Osteocyte (in vitro differentiated cells): Measurements from ENCODE around the gene NHSL2. TPM values are rescaled to one million over a fixed set of nuclear protein-coding genes. Genes with fewer than 3 reads are reported as not detected.

Experiments
- DNase-seq: peaks from one replicate; pipeline ENCODE4 v3.0.0; 2021; ENCODE audit warnings: mixed read lengths; ENCODE audit not compliant: unreplicated experiment; ENCODE audit errors: extremely low spot score
- H3K27ac Mint-ChIP-seq: one replicate; pipeline ENCODE4 v1.8.0; 2021; ENCODE audit warnings: mild to moderate bottlenecking, mixed read lengths; ENCODE audit not compliant: unreplicated experiment
- H3K27me3 Mint-ChIP-seq: one replicate; pipeline ENCODE4 v1.8.0; 2021; ENCODE audit warnings: mixed read lengths; ENCODE audit not compliant: unreplicated experiment
- H3K36me3 Mint-ChIP-seq: one replicate; pipeline ENCODE4 v1.8.0; 2021; ENCODE audit warnings: mixed read lengths; ENCODE audit not compliant: unreplicated experiment
- H3K4me1 Mint-ChIP-seq: one replicate; pipeline ENCODE4 v1.8.0; 2021; ENCODE audit warnings: mixed read lengths; ENCODE audit not compliant: unreplicated experiment
- H3K4me3 Mint-ChIP-seq: one replicate; pipeline ENCODE4 v1.8.0; 2021; ENCODE audit warnings: mild to moderate bottlenecking, moderate library complexity, mixed read lengths; ENCODE audit not compliant: unreplicated experiment
- H3K9me3 Mint-ChIP-seq: one replicate; pipeline ENCODE4 v1.8.0; 2021; ENCODE audit warnings: mixed read lengths; ENCODE audit not compliant: unreplicated experiment
- total RNA-seq: library from RNA; stranded (reverse); gene quantifications from 2 replicates; pipeline ENCODE4 v1.2.1, GENCODE V29; 2021
- TF ChIP-seq, protein P1 (sequence below): fragments of 200-600 bp; sonication (generic); IDR thresholded peaks from 2 replicates; pipeline ENCODE4 v1.5.0; 2021; ENCODE audit warnings: antibody characterized with exemption, mild to moderate bottlenecking, moderate library complexity

Gene NHSL2
- total RNA-seq, 1 donor from 2014 or later: 7.3 TPM

DNA sequence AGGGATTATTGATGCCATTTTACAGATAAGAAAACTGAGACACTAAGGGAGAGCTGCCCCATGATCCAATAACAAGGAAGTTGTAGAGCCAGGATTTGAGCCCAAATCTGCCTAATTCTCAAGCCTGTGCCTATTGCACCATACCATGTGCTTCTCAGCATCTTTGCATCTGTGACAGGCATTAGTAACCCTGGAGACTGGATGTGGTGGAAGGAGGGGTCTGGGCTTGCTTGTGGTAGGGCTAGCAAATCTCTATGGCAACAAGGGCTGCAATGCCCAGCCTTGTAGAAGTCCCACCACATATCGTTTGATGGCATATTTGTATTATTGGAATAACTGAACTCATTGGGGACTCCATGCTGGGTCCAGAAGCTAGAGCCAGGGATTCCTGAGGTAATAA is 163.0 kb downstream of the NHSL2 start:
- H3K4me3 Mint-ChIP-seq: no peak overlapping the region
- H3K27ac Mint-ChIP-seq: no peak overlapping the region
- peaks cover 2% of the 10 kb centered on the region for H3K4me1 Mint-ChIP-seq
- H3K27me3 Mint-ChIP-seq: no peaks in the 10 kb centered on the region
- TF ChIP-seq, protein P1, sequence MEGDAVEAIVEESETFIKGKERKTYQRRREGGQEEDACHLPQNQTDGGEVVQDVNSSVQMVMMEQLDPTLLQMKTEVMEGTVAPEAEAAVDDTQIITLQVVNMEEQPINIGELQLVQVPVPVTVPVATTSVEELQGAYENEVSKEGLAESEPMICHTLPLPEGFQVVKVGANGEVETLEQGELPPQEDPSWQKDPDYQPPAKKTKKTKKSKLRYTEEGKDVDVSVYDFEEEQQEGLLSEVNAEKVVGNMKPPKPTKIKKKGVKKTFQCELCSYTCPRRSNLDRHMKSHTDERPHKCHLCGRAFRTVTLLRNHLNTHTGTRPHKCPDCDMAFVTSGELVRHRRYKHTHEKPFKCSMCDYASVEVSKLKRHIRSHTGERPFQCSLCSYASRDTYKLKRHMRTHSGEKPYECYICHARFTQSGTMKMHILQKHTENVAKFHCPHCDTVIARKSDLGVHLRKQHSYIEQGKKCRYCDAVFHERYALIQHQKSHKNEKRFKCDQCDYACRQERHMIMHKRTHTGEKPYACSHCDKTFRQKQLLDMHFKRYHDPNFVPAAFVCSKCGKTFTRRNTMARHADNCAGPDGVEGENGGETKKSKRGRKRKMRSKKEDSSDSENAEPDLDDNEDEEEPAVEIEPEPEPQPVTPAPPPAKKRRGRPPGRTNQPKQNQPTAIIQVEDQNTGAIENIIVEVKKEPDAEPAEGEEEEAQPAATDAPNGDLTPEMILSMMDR: no peak
- DNase-seq: no peak
- no peaks in the 10 kb centered on the region for H3K36me3 Mint-ChIP-seq
- no peaks in the 10 kb centered on the region for H3K9me3 Mint-ChIP-seq

DNA sequence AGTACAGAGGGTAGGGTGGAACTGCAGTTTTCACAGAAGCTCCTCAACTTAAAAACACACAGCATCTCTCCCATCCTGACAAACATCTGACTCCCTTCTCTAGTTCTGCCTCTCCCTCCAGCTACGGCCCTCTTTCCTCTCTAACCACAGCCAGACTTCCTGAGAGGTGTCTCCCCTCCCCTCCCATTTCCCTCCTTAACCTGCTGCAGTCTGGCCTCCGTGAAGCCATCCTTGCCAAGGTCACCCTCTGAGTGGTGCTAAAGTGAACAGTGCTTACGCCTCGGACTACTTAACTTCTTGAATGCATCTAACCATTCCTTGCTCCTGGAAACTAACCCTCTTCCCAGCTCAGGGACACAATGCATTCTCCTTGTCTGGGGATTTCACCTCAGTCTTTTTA is 167.8 kb downstream of the NHSL2 start:
- H3K27ac Mint-ChIP-seq: no peak overlapping the region
- H3K4me3 Mint-ChIP-seq: no peak overlapping the region
- no peaks in the 10 kb centered on the region for H3K27me3 Mint-ChIP-seq
- H3K36me3 Mint-ChIP-seq: no peaks in the 10 kb centered on the region
- no peak for DNase-seq
- TF ChIP-seq, protein P1: no peak
- no peaks in the 10 kb centered on the region for H3K9me3 Mint-ChIP-seq
- H3K4me1 Mint-ChIP-seq: no peaks in the 10 kb centered on the region

DNA sequence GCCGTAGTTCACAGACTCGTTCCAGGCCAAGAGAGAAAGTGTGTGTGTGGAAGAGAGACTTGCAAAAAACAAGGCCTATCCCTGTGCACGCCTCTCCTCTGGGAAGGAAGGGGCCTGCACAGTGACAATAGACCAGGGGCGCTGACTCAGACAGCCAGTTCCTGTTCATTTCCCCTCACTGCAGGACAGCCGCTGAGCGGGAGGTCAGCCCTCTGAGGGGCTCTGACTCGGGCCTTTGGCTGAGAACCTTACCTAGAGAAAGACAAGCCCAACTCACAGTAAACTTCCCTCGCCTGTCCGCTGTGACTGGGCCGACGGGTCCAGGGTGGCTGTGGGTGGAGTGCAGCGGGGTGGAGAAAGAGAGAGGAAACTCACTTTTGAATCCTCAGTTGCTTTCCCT is 169.0 kb downstream of the NHSL2 start:
- Mint-ChIP-seq H3K27ac (no peak overlapping the region), H3K4me1 (no peaks in the 10 kb centered on the region), H3K4me3 (no peak overlapping the region), H3K36me3 (no peaks in the 10 kb centered on the region), H3K9me3 (no peaks in the 10 kb centered on the region), H3K27me3 (no peaks in the 10 kb centered on the region)
- DNase-seq: no peak
- TF ChIP-seq, protein P1: no peak

DNA sequence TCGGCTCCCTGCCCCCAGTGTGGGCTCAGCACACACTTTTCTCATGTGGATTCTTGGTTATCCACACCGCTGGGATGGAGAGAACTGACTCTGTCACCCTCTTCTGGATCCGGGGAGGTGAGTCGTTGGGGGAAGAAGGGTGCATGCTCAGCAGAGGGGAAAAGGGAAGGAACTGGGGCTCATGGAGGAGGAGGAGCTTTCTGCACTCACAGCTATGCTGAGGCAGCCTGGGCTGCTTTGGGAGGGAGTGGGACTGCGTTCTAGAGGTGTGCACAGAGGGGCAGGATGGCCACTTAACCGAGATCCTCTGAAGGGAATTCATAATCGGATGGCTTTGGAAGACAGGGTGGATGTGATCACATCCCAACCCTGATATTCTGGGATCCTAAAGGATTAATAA is 169.5 kb downstream of the NHSL2 start:
- H3K27ac Mint-ChIP-seq: no peak overlapping the region
- no peaks in the 10 kb centered on the region for H3K27me3 Mint-ChIP-seq
- H3K36me3 Mint-ChIP-seq: no peaks in the 10 kb centered on the region
- DNase-seq: no peak
- TF ChIP-seq, protein P1: no peak
- H3K9me3 Mint-ChIP-seq: no peaks in the 10 kb centered on the region
- H3K4me3 Mint-ChIP-seq: no peak overlapping the region
- no peaks in the 10 kb centered on the region for H3K4me1 Mint-ChIP-seq

DNA sequence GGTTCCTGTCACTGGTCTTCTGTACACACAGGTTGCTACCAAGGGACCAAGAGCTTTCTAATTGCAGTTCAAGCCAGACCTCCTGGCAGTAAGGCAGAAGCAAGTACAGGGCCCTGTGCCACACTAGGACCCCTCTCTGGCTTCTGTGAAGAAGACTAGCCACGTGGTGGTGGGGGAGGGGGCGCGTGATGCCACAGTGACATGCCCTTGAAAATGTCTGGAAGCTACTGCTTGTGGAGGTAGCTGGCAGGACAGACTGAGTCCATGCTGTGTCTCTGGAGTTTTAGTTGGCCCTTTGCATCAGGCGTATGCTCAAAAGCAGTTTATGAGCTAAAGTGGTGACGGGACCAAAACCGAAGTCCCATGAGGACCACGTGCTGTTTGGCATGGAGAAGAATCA is 170.2 kb downstream of the NHSL2 start:
- Mint-ChIP-seq H3K36me3 (no peaks in the 10 kb centered on the region), H3K27ac (no peak overlapping the region), H3K27me3 (no peaks in the 10 kb centered on the region), H3K4me1 (no peaks in the 10 kb centered on the region), H3K4me3 (no peak overlapping the region), H3K9me3 (no peaks in the 10 kb centered on the region)
- TF ChIP-seq, protein P1: no peak
- no peak for DNase-seq
